OCI-LY3 (cell line): ENCODE results near the gene ARNT2.

Experiments
- H2AFZ ChIP-seq: fragments of 200-600, 300-600 bp; shearing (Covaris generic); 2 replicates; pipeline ENCODE4 v1.6.0; 2014; ENCODE audit warnings: antibody characterized with exemption, low read depth, low read length
- H3K27ac ChIP-seq: fragments of 200-600, 300-600 bp; sonication (generic); 2 replicates; pipeline ENCODE4 v1.5.1; 2014; ENCODE audit warnings: mild to moderate bottlenecking, low read length, moderate library complexity, mixed read lengths
- H3K27me3 ChIP-seq: fragments of 200-600, 300-600 bp; sonication (generic); 2 replicates; pipeline ENCODE4 v1.6.1; 2014; ENCODE audit warnings: low read depth, low read length, mixed read lengths
- H3K36me3 ChIP-seq: fragments of 200-600, 300-600 bp; sonication (generic); replicated peaks from 2 replicates; pipeline ENCODE3; 2014; ENCODE audit warnings: low read depth, low read length, mixed read lengths
- H3K4me1 ChIP-seq: fragments of 300-600, 200-600 bp; sonication (generic); 2 replicates; pipeline ENCODE4 v1.6.1; 2014; ENCODE audit warnings: low read length, mixed read lengths
- H3K4me2 ChIP-seq: fragments of 200-600, 300-600 bp; sonication (generic); 2 replicates; pipeline ENCODE4 v1.6.1; 2014; ENCODE audit warnings: low read length, mixed read lengths
- H3K4me3 ChIP-seq: fragments of 300-600, 200-600 bp; sonication (generic); 2 replicates; pipeline ENCODE4 v1.5.1; 2014; ENCODE audit warnings: antibody characterized with exemption, mild to moderate bottlenecking, low read length, moderate library complexity
- H3K79me2 ChIP-seq: fragments of 300-600, 200-600 bp; shearing (Covaris generic); 2 replicates; pipeline ENCODE4 v1.6.1; 2014; ENCODE audit warnings: mild to moderate bottlenecking, low read length, mixed read lengths
- H3K9ac ChIP-seq: fragments of 300-600, 200-600 bp; shearing (Covaris generic); 2 replicates; pipeline ENCODE4 v1.6.0; 2014; ENCODE audit warnings: mild to moderate bottlenecking, low read length, moderate library complexity
- H3K9me3 ChIP-seq: fragments of 200-600, 300-600 bp; shearing (Covaris generic); 2 replicates; pipeline ENCODE4 v1.6.1; 2014; ENCODE audit warnings: low read length, mixed read lengths; ENCODE audit not compliant: insufficient read depth
- H4K20me1 ChIP-seq: fragments of 200-600, 300-600 bp; sonication (generic); 2 replicates; pipeline ENCODE4 v1.6.1; 2016; ENCODE audit warnings: low read length, mixed read lengths; ENCODE audit not compliant: insufficient read depth
- EZH2phosphoT487 ChIP-seq: fragments of 200-600 bp; shearing (Covaris generic); IDR thresholded peaks from 2 replicates; pipeline ENCODE4 v1.6.1; 2018; ENCODE audit warnings: antibody characterized with exemption, mixed run types, low read depth
- TF ChIP-seq, protein P1 (sequence below): fragments of 200-600, 300-600 bp; sonication (generic); IDR thresholded peaks from 2 replicates; pipeline ENCODE4 v1.5.1; 2014; ENCODE audit warnings: antibody characterized with exemption, low read length, low read depth

The ARNT2 gene

DNA sequence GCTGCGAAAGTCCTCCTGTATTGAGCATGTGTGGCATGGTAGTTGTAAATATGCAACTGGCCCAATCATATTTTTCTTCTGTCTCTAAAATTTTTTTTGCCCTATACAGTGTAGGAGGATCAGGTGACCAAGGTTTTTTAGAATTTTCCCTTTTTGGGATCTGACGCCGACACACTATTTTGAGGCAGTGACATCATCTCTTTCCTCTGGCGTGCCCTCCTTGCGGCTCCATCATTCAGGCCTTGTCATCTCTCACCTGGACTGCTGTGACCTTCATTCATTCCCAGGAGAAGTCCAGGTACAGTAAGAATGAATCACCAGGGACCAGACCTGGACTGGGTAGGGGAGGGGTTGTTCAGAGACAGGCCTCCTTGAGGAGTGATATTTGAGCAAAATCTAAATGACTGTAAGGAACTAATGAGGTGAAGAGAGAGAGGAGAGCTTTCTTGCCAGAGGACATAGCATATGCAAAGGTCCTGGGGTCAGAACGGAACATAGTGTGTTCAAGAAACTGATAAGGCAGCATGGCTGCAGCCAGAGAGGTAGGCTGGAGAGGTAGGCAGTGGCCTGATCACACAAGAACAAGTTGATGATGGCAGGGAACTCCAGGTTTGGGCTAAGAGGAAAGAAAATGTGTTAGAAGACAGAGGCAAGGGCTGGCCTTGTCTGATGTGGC lies 38.7 kb downstream of the ARNT2 start:
- Histone ChIP-seq H3K4me3 (no peak overlapping the region), H3K79me2 (no peaks in the 10 kb centered on the region), H4K20me1 (no peaks in the 10 kb centered on the region), H3K9ac (no peak overlapping the region), H2AFZ (no peak overlapping the region), H3K27ac (no peak overlapping the region), H3K9me3 (no peaks in the 10 kb centered on the region), H3K4me1 (peaks cover 6% of the 10 kb centered on the region; the same call in 1 of the 2 replicates), H3K36me3 (no peaks in the 10 kb centered on the region), H3K4me2 (no peak overlapping the region), H3K27me3 (peaks cover 13% of the 10 kb centered on the region; the same call in 1 of the 2 replicates)
- TF ChIP-seq EZH2phosphoT487: no peak
- TF ChIP-seq, protein P1, sequence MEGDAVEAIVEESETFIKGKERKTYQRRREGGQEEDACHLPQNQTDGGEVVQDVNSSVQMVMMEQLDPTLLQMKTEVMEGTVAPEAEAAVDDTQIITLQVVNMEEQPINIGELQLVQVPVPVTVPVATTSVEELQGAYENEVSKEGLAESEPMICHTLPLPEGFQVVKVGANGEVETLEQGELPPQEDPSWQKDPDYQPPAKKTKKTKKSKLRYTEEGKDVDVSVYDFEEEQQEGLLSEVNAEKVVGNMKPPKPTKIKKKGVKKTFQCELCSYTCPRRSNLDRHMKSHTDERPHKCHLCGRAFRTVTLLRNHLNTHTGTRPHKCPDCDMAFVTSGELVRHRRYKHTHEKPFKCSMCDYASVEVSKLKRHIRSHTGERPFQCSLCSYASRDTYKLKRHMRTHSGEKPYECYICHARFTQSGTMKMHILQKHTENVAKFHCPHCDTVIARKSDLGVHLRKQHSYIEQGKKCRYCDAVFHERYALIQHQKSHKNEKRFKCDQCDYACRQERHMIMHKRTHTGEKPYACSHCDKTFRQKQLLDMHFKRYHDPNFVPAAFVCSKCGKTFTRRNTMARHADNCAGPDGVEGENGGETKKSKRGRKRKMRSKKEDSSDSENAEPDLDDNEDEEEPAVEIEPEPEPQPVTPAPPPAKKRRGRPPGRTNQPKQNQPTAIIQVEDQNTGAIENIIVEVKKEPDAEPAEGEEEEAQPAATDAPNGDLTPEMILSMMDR: no peak

DNA sequence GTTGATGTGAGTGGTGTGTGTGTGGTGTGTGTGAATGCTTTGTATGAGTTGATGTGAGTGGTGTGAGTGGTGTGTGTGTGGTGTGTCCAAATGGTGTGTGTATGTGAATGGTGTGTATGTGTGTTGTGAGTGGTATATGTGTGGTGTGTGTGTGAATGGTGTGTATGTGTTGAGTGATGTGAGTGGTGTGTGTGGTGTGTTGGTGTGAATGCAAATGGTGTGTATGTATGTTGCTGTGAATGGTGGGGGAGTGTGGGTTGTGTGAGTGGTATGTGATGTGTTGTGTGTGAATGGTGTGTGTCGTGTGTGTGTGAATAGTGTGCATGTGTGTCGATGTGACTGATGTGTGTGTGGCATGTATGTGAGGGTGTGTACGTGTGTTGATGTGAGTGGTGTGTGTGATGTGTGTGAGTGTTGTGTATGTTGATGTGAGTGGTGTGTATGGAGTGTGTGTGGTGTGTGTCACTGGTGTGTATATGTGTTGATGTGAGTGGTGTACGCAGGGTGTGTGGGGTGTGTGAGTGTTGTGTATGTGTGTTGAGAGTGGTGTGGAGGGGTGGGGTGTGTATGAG lies 40.6 kb downstream of the ARNT2 start:
- Histone ChIP-seq H3K9me3 (no peaks in the 10 kb centered on the region), H3K9ac (no peak overlapping the region), H3K36me3 (no peaks in the 10 kb centered on the region), H3K4me2 (no peak overlapping the region), H3K4me1 (peaks cover 6% of the 10 kb centered on the region; the same call in 1 of the 2 replicates), H3K27ac (no peak overlapping the region), H2AFZ (no peak overlapping the region), H3K79me2 (no peaks in the 10 kb centered on the region), H3K27me3 (peaks cover 13% of the 10 kb centered on the region; the same call in 1 of the 2 replicates), H4K20me1 (no peaks in the 10 kb centered on the region), H3K4me3 (no peak overlapping the region)
- TF ChIP-seq EZH2phosphoT487: no peak
- TF ChIP-seq, protein P1: no peak

DNA sequence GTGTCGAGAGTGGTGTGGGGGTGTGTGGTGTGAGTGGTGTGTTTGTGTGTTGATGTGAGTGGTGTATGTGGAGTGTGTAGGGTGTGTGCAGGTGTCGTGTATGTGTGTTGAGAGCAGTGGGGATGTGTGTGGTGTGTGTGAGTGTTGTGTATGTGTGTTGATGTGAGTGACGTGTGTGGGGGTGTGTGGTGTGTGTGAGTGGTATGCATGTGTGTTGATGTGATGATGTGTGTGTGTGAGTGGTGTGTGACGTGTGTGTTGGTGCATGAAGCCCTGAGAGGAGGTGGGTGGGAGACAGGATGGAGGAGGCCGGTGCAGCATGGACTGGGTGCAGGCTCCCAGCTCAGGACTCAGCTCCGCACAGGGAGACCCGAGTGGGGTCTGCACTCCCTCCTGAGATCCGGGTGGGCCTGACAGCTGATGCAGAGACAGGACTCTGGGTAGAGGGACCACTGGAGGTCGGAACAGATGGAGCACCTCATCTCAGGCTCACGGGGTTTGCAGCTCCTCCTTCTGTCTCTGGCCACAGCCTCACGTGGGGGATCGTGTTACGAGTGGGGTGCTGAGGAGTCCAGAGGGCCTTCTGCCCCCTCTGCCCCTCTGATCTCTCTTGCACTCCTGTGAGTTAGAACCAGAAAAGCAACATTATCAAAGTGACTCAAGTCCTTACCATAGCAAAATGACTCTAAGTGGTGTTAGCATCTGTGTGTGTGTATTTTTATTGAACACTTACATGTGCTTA lies 41.3 kb downstream of the ARNT2 start:
- H3K4me2 ChIP-seq: no peak overlapping the region
- no peak overlapping the region for H3K4me3 ChIP-seq
- no peaks in the 10 kb centered on the region for H3K4me1 ChIP-seq
- peaks cover 13% of the 10 kb centered on the region; the same call in 1 of the 2 replicates for H3K27me3 ChIP-seq
- no peak overlapping the region for H3K27ac ChIP-seq
- no peak overlapping the region for H2AFZ ChIP-seq
- no peaks in the 10 kb centered on the region for H3K9me3 ChIP-seq
- no peak overlapping the region for H3K9ac ChIP-seq
- no peaks in the 10 kb centered on the region for H3K79me2 ChIP-seq
- no peaks in the 10 kb centered on the region for H4K20me1 ChIP-seq
- TF ChIP-seq, protein P1: no peak
- TF ChIP-seq EZH2phosphoT487: no peak
- H3K36me3 ChIP-seq: no peaks in the 10 kb centered on the region

DNA sequence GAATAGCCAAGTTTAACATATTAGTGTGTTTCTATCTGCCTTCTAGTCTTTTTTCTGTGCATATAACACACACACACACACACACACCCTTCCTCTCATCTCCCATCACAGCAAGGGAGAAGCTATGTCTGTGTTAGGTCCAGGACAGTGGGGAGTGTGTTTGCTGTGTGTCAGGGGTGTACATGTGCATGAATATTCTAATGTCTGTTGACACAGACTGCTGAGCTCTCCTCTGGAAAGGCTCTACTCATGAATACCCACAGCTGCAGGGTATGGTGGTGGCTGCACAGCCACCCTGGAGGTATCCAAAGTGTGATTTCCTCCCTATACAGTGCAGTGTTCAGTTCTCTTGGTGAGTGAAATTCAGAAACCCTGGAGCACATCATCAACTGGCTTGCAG lies 42.9 kb downstream of the ARNT2 start:
- no peak overlapping the region for H3K9ac ChIP-seq
- no peaks in the 10 kb centered on the region for H4K20me1 ChIP-seq
- no peak overlapping the region for H2AFZ ChIP-seq

More for the DNA sequence above, 42.9 kb downstream of the ARNT2 start:
- Histone ChIP-seq H3K36me3 (no peaks in the 10 kb centered on the region), H3K9me3 (no peaks in the 10 kb centered on the region), H3K4me1 (no peaks in the 10 kb centered on the region), H3K27ac (no peak overlapping the region), H3K4me2 (no peak overlapping the region), H3K79me2 (no peaks in the 10 kb centered on the region), H3K4me3 (no peak overlapping the region), H3K27me3 (no peaks in the 10 kb centered on the region)
- TF ChIP-seq EZH2phosphoT487: no peak
- TF ChIP-seq, protein P1: no peak
